H1 (cell line): ENCODE measurements around the gene PCDH9. TPM values are rescaled to one million over a fixed set of nuclear protein-coding genes. Genes with fewer than 3 reads are reported as not detected.

Experiments used
- CTCF ChIA-PET: fragments of 300-600 bp; sonication (Branson Sonifier 250); formaldehyde crosslinking; loops from one replicate; lab custom pipeline; 2021; ENCODE audit not compliant: partially characterized antibody; lab: Charles Lee
- POLR2A ChIA-PET: fragments of 300-600 bp; sonication (Branson Sonifier 250); formaldehyde crosslinking; loops from one replicate; lab custom pipeline; 2021; ENCODE audit warnings: inconsistent platforms; ENCODE audit not compliant: partially characterized antibody; lab: Charles Lee
- DNase-seq, 2 experiments: peaks; one replicate each; pipeline versions ENCODE4 v3.0.0 to v3.0.0-alpha.2; 2010 to 2022; ENCODE audit warnings: low spot score in 2 of 2, low read depth in 1 of 2, mixed read lengths in 1 of 2
- FAIRE-seq: peaks from 2 replicates; lab custom pipeline; 2011; peaks lifted over from hg19 to GRCh38; lab: Jason Lieb, UNC
- H2AFZ ChIP-seq: 2 replicates; pipeline ENCODE4 v1.8.1; 2012; ENCODE audit warnings: low read length, inconsistent platforms
- H2AK5ac ChIP-seq: 2 replicates; pipeline ENCODE4 v1.6.1; 2013; ENCODE audit warnings: low read depth, low read length
- H2BK120ac ChIP-seq: replicated peaks from 2 replicates; pipeline ENCODE3; 2013; ENCODE audit warnings: low read depth, low read length, inconsistent platforms
- H2BK12ac ChIP-seq: 2 replicates; pipeline ENCODE4 v1.6.1; 2013; ENCODE audit warnings: low read depth, low read length
- H2BK15ac ChIP-seq: 2 replicates; pipeline ENCODE4 v1.6.1; 2013; ENCODE audit warnings: low read length
- H2BK20ac ChIP-seq: 2 replicates; pipeline ENCODE4 v1.6.1; 2013; ENCODE audit warnings: low read length
- H2BK5ac ChIP-seq: 2 replicates; pipeline ENCODE4 v1.6.1; 2013; ENCODE audit warnings: low read depth, low read length
- H3K14ac ChIP-seq: 2 replicates; pipeline ENCODE4 v1.6.1; 2013; ENCODE audit warnings: inconsistent platforms; ENCODE audit not compliant: insufficient read length
- H3K18ac ChIP-seq: 2 replicates; pipeline ENCODE4 v1.6.1; 2013; ENCODE audit warnings: low read length; ENCODE audit errors: extremely low read depth
- H3K23ac ChIP-seq: 2 replicates; pipeline ENCODE4 v1.6.1; 2013; ENCODE audit warnings: inconsistent platforms; ENCODE audit not compliant: insufficient read length
- H3K23me2 ChIP-seq: 2 replicates; pipeline ENCODE4 v1.6.1; 2013; ENCODE audit warnings: low read depth, low read length
- H3K27ac ChIP-seq: 2 replicates; pipeline ENCODE4 v1.6.1; 2011; ENCODE audit warnings: low read depth, low read length, inconsistent platforms
- H3K27me3 ChIP-seq, 4 experiments: replicated peaks in 1 of 4; 1 replicate in 1 of 4; 2 replicates in 3 of 4; pipeline versions ENCODE4 v1.6.1 to v1.8.1; 2011 to 2013; ENCODE audit warnings: low read length in 3 of 4, mild to moderate bottlenecking in 3 of 4, inconsistent platforms in 2 of 4, mixed read lengths in 2 of 4, moderate library complexity in 1 of 4; ENCODE audit not compliant: control insufficient read depth in 3 of 4, insufficient read depth in 3 of 4; ENCODE audit errors: extremely low read depth in 1 of 4
- H3K36me3 ChIP-seq, 4 experiments: 2 replicates each; pipeline versions ENCODE4 v1.6.1 to v1.8.1; 2011 to 2013; ENCODE audit warnings: mild to moderate bottlenecking in 4 of 4, low read length in 3 of 4, moderate library complexity in 2 of 4, control low read depth in 1 of 4, inconsistent platforms in 1 of 4; ENCODE audit not compliant: insufficient read depth in 4 of 4, control insufficient read depth in 2 of 4
- H3K4ac ChIP-seq: replicated peaks from 2 replicates; pipeline ENCODE3; 2013; ENCODE audit warnings: low read length, low read depth, mixed read lengths, inconsistent platforms; ENCODE audit not compliant: insufficient read length
- H3K4me1 ChIP-seq, 4 experiments: replicated peaks in 1 of 4; 1 replicate in 1 of 4; 2 replicates in 3 of 4; pipeline versions ENCODE4 v1.6.1 to v1.8.1; 2011 to 2013; ENCODE audit warnings: low read length in 3 of 4, inconsistent platforms in 2 of 4, mixed read lengths in 1 of 4; ENCODE audit not compliant: insufficient read depth in 4 of 4, control insufficient read depth in 3 of 4
- H3K4me2 ChIP-seq, 2 experiments: 2 replicates each; pipeline versions ENCODE4 v1.6.1 to v1.8.1; 2011 to 2013; ENCODE audit warnings: low read depth in 2 of 2, low read length in 2 of 2, control low read depth in 1 of 2, inconsistent platforms in 1 of 2, mild to moderate bottlenecking in 1 of 2; ENCODE audit not compliant: insufficient read depth in 1 of 2
- H3K4me3 ChIP-seq, 4 experiments: fragments of 200-600, 300-600 bp in 1 of 4; sonication (generic), shearing (Covaris generic), sonication (Bioruptor Twin) in 1 of 4; 2 replicates each; pipeline versions ENCODE4 v1.5.1 to v1.8.1; 2011 to 2016; ENCODE audit warnings: low read length in 4 of 4, low read depth in 3 of 4, control low read depth in 2 of 4, inconsistent platforms in 2 of 4, mild to moderate bottlenecking in 2 of 4, mixed read lengths in 1 of 4, moderate library complexity in 1 of 4; ENCODE audit not compliant: insufficient read depth in 2 of 4; ENCODE audit errors: extremely low read depth in 1 of 4
- H3K56ac ChIP-seq: replicated peaks from 2 replicates; pipeline ENCODE3; 2013; ENCODE audit warnings: low read depth, mild to moderate bottlenecking, mixed read lengths, low read length, inconsistent platforms; ENCODE audit not compliant: insufficient read length
- H3K79me1 ChIP-seq: 2 replicates; pipeline ENCODE4 v1.6.1; 2013; ENCODE audit warnings: low read depth, low read length, control low read depth
- H3K79me2 ChIP-seq, 2 experiments: 2 replicates each; pipeline versions ENCODE4 v1.6.1 to v1.8.1; 2012 to 2013; ENCODE audit warnings: low read length in 2 of 2, mild to moderate bottlenecking in 2 of 2, inconsistent platforms in 1 of 2; ENCODE audit not compliant: insufficient read depth in 2 of 2, control insufficient read depth in 1 of 2
- H3K9ac ChIP-seq, 4 experiments: replicated peaks in 1 of 4; 1 replicate in 1 of 4; 2 replicates in 3 of 4; pipeline versions ENCODE4 v1.6.1 to v1.8.1; 2011 to 2013; ENCODE audit warnings: low read depth in 3 of 4, low read length in 3 of 4, control low read depth in 2 of 4, mild to moderate bottlenecking in 2 of 4, moderate library complexity in 2 of 4, inconsistent platforms in 1 of 4; ENCODE audit errors: extremely low read depth in 1 of 4
- H3K9me3 ChIP-seq, 2 experiments: 2 replicates each; pipeline versions ENCODE4 v1.6.1 to v1.8.1; 2012 to 2013; ENCODE audit warnings: mild to moderate bottlenecking in 2 of 2, moderate library complexity in 2 of 2, control low read depth in 1 of 2, inconsistent platforms in 1 of 2, low read depth in 1 of 2, low read length in 1 of 2, mixed read lengths in 1 of 2; ENCODE audit not compliant: insufficient read depth in 2 of 2
- H4K20me1 ChIP-seq, 2 experiments: replicated peaks in 1 of 2; 2 replicates each; pipeline versions ENCODE3 to v1.8.1; 2011 to 2013; ENCODE audit warnings: inconsistent platforms in 2 of 2, low read length in 2 of 2, mild to moderate bottlenecking in 1 of 2; ENCODE audit not compliant: insufficient read depth in 2 of 2, control insufficient read depth in 1 of 2
- H4K5ac ChIP-seq: 2 replicates; pipeline ENCODE4 v1.6.1; 2013; ENCODE audit warnings: low read length, low read depth, mixed read lengths, inconsistent platforms; ENCODE audit not compliant: insufficient read length
- H4K8ac ChIP-seq: 2 replicates; pipeline ENCODE4 v1.8.0; 2013; ENCODE audit warnings: mild to moderate bottlenecking, moderate library complexity, low read length, inconsistent platforms; ENCODE audit not compliant: insufficient read depth; ENCODE audit errors: extremely low read depth
- H4K91ac ChIP-seq: replicated peaks from 2 replicates; pipeline ENCODE3; 2013; ENCODE audit warnings: low read length, mixed read lengths, inconsistent platforms; ENCODE audit not compliant: insufficient read length
- BRCA1 ChIP-seq: IDR thresholded peaks from 2 replicates; pipeline ENCODE4 v1.6.1; 2012; ENCODE audit warnings: low read depth, low read length, improper control_type of control experiment
- WGBS, 2 experiments: shearing (Covaris generic) in 1 of 2; methylation state at CpG; one replicate each; pipeline versions ENCODE4 v1.1.6 to v1.1.7; 2013 to 2015; ENCODE audit warnings: low lambda C conversion rate in 2 of 2, mixed read lengths in 2 of 2, inconsistent platforms in 1 of 2, low coverage in 1 of 2, missing lambda C conversion rate in 1 of 2; ENCODE audit not compliant: insufficient replicate concordance in 2 of 2, insufficient coverage in 1 of 2, insufficient read length in 1 of 2; ENCODE audit errors: extremely low coverage in 1 of 2, missing lambda C conversion rate in 1 of 2; 5-methylcytosine and 5-hydroxymethylcytosine counted together
- polyA plus RNA-seq, 7 experiments: library from polyadenylated mRNA; depleted of rRNA in 3 of 7; stranded (reverse) in 5 of 7; unstranded in 2 of 7; fragments of >200 nt in 5 of 7; fragments of 200-250 nt in 2 of 7; gene quantifications; 1 replicate in 5 of 7; 2 replicates in 1 of 7; 4 replicates in 1 of 7; pipeline versions ENCODE4 v1.2.1 to v1.2.3, GENCODE V29; 2011 to 2013; ENCODE audit warnings: missing spikeins in 2 of 7, mixed read lengths in 2 of 7
- total RNA-seq: library from RNA; stranded (reverse); fragmentation: NEBNext Ultra II Directional; extraction: Animal tissue kit (Norgen Biotek cat#: 25700); gene quantifications from 2 replicates; pipeline ENCODE4 v1.2.1, GENCODE V29; 2021

PCDH9 gene
- total and polyA plus RNA-seq, 2 of the 8 experiments (the other 6 are each of a cell fraction or from before 2014, with no cell fraction given): 0.12 to 0.60 TPM

DNA sequence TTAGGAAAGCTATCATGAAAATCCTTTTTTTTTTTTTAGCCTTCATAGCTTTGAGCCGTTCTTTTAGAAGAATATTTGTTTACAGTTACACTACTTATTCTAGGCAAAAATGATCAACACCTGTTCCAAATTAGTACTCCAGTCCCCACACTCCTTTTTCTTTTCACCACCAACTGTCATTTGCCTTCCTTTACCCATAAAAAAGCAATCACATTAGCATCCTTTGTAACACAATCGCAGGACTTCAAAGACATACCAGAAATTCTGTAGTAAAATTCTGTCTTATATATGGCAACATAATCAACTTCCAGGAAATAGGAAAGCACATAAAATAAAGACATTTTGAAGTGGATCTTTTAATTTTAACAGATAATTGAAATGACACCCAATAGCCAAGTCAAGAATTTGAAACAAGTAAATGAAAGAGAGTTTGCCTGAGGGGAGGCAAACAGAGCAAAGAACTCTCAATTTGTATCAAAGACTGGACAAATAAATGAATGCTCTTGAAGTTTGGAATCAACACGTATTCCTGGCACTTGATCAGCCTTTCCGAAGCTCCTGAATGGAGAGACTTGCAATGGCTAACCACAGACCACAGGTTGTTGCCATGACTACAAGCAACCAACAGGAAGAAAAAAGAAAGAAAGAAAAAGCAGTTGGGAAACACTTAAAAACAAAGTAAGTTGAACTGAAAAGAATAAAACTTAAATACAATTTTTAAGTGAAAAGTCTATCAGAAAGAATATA, 206.8 kb downstream of the PCDH9 start:
- no peak for FAIRE-seq
- Histone ChIP-seq H3K79me1 (no peaks in the 10 kb centered on the region), H3K14ac (no peak overlapping the region), H2BK12ac (no peak overlapping the region), H3K23me2 (no peaks in the 10 kb centered on the region), H3K4me3 (peak overlapping the region in 1 of 4 experiments; percentile 9; a peak in 1 of 8 replicates), H3K36me3 (no peaks in the 10 kb centered on the region), H3K4ac (no peak overlapping the region), H2BK20ac (no peak overlapping the region), H3K18ac (no peak overlapping the region), H3K4me2 (0 out of 4 replicates have a peak overlapping the region, but pooled peaks of 1 of the 2 experiments have one; percentile 25), H4K91ac (no peak overlapping the region), H3K79me2 (no peaks in the 10 kb centered on the region), H4K5ac (peak overlapping the region; percentile 52), H3K9ac (no peak overlapping the region), H4K8ac (no peak overlapping the region), H3K27me3 (no peaks in the 10 kb centered on the region), H2BK5ac (no peak overlapping the region), H3K9me3 (0 out of 4 replicates have a peak, but pooled peaks cover 0 to 2% of the 10 kb centered on the region in 2 experiments), H3K27ac (no peak overlapping the region), H3K4me1 (peaks cover 0 to 3% (median 0%) of the 10 kb centered on the region in 4 experiments; a peak in 1 of 7 replicates), H3K23ac (no peak overlapping the region), H2BK15ac (no peak overlapping the region), H4K20me1 (no peaks in the 10 kb centered on the region), H2BK120ac (no peak overlapping the region), H3K56ac (no peak overlapping the region), H2AFZ (no peak overlapping the region), H2AK5ac (no peak overlapping the region)
- WGBS, 2 experiments: 69% methylated on average over 4 of the region's 4 CpGs; no CpG with 5 or more reads in 1 of the 2 experiments
- ChIA-PET CTCF (no interaction called here), POLR2A (no interaction called here)
- no peak for TF ChIP-seq BRCA1
- no peak for DNase-seq
